Nephron (organoid): ENCODE data around the gene BRINP2.
A peak's percentile ranks its signal among the peaks of the same experiment; 100 is the strongest.

Source experiments
- H3K27ac Mint-ChIP-seq, 3 experiments: 2 replicates each; pipeline ENCODE4 v1.8.0; 2020; ENCODE audit warnings: mixed read lengths in 3 of 3, mild to moderate bottlenecking in 2 of 3, moderate library complexity in 1 of 3
- H3K27me3 Mint-ChIP-seq: 2 replicates; pipeline ENCODE4 v1.8.0; 2021; ENCODE audit warnings: low read depth, mild to moderate bottlenecking, moderate library complexity, mixed read lengths
- H3K36me3 Mint-ChIP-seq: 2 replicates; pipeline ENCODE4 v1.8.0; 2020; ENCODE audit warnings: low read depth, mixed read lengths
- H3K4me1 Mint-ChIP-seq: 2 replicates; pipeline ENCODE4 v1.8.0; 2020; ENCODE audit warnings: mixed read lengths
- H3K4me3 Mint-ChIP-seq, 3 experiments: 2 replicates each; pipeline ENCODE4 v1.8.0; 2020; ENCODE audit warnings: mild to moderate bottlenecking in 3 of 3, mixed read lengths in 3 of 3, moderate library complexity in 2 of 3
- H3K9me3 Mint-ChIP-seq: 2 replicates; pipeline ENCODE4 v1.8.0; 2020; ENCODE audit warnings: mixed read lengths
- CTCF ChIP-seq, 3 experiments: fragments of 200-600 bp; sonication (generic); IDR thresholded peaks; one replicate each; pipeline ENCODE4 v1.5.0; 2021; ENCODE audit warnings: antibody characterized with exemption in 3 of 3; ENCODE audit not compliant: unreplicated experiment in 3 of 3

The BRINP2 gene

GRCh38 chr1:177300431-177300830 is 129.7 kb downstream of the BRINP2 start:
- no peak for TF ChIP-seq CTCF (IDR thresholded peaks at IDR 0.05; ENCODE audit: unreplicated experiment in 3 of 3)
- Mint-ChIP-seq H3K27me3 (peaks cover 3% of the 10 kb centered on the region), H3K9me3 (peaks cover 8% of the 10 kb centered on the region), H3K36me3 (no peaks in the 10 kb centered on the region), H3K4me1 (peaks cover 28% of the 10 kb centered on the region), H3K4me3 (no peak overlapping the region), H3K27ac (no peak overlapping the region)

- no peaks in the 10 kb centered on the region for H3K36me3 Mint-ChIP-seq
These were observed 130.8 kb downstream of the BRINP2 start for GRCh38 chr1:177301425-177302124.

GRCh38 chr1:177302357-177303044 is 131.7 kb downstream of the BRINP2 start:
- no peak for TF ChIP-seq CTCF (IDR thresholded peaks at IDR 0.05; ENCODE audit: unreplicated experiment in 3 of 3)
- Mint-ChIP-seq H3K4me1 (peaks cover 44% of the 10 kb centered on the region), H3K9me3 (no peaks in the 10 kb centered on the region), H3K4me3 (no peak overlapping the region), H3K36me3 (no peaks in the 10 kb centered on the region), H3K27ac (no peak overlapping the region), H3K27me3 (peaks cover 3% of the 10 kb centered on the region)

More at GRCh38 chr1:177301425-177302124, 130.8 kb downstream of the BRINP2 start:
- no peak overlapping the region for H3K27ac Mint-ChIP-seq
- no peak overlapping the region for H3K4me3 Mint-ChIP-seq
- peaks cover 3% of the 10 kb centered on the region for H3K27me3 Mint-ChIP-seq
- H3K9me3 Mint-ChIP-seq: peaks cover 3% of the 10 kb centered on the region
- H3K4me1 Mint-ChIP-seq: peaks cover 39% of the 10 kb centered on the region
- no peak for TF ChIP-seq CTCF (IDR thresholded peaks at IDR 0.05; ENCODE audit: unreplicated experiment in 3 of 3)

- Mint-ChIP-seq H3K9me3 (no peaks in the 10 kb centered on the region), H3K27me3 (peaks cover 3% of the 10 kb centered on the region), H3K4me1 (peaks cover 44% of the 10 kb centered on the region), H3K27ac (peak overlapping the region; percentile 1 to 9 (median 2)), H3K4me3 (no peak overlapping the region), H3K36me3 (no peaks in the 10 kb centered on the region)
- TF ChIP-seq CTCF (IDR thresholded peaks at IDR 0.05; ENCODE audit: unreplicated experiment in 3 of 3): no peak
These were observed 134.6 kb downstream of the BRINP2 start for GRCh38 chr1:177305040-177306018.

GRCh38 chr1:177306019-177306415 is 135.3 kb downstream of the BRINP2 start:
- H3K4me3 Mint-ChIP-seq: no peak overlapping the region
- no peaks in the 10 kb centered on the region for H3K9me3 Mint-ChIP-seq
- peak overlapping the region in 2 of 3 experiments; percentile 1 to 2 for H3K27ac Mint-ChIP-seq
- peaks cover 48% of the 10 kb centered on the region for H3K4me1 Mint-ChIP-seq
- TF ChIP-seq CTCF (IDR thresholded peaks at IDR 0.05; ENCODE audit: unreplicated experiment in 3 of 3): no peak
- no peaks in the 10 kb centered on the region for H3K36me3 Mint-ChIP-seq
- H3K27me3 Mint-ChIP-seq: peaks cover 3% of the 10 kb centered on the region
